ENCODE results near the gene NBPF4.
"Not testable (repeated sequence)": the region's sequence is repeated elsewhere in the genome, so short reads cannot be mapped to it uniquely, and the experiment has no call there.

NBPF4 gene, protein sequence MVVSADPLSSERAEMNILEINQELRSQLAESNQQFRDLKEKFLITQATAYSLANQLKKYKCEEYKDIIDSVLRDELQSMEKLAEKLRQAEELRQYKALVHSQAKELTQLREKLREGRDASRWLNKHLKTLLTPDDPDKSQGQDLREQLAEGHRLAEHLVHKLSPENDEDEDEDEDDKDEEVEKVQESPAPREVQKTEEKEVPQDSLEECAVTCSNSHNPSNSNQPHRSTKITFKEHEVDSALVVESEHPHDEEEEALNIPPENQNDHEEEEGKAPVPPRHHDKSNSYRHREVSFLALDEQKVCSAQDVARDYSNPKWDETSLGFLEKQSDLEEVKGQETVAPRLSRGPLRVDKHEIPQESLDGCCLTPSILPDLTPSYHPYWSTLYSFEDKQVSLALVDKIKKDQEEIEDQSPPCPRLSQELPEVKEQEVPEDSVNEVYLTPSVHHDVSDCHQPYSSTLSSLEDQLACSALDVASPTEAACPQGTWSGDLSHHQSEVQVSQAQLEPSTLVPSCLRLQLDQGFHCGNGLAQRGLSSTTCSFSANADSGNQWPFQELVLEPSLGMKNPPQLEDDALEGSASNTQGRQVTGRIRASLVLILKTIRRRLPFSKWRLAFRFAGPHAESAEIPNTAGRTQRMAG

GRCh38 chr1:108243976-108244375, at the start of gene NBPF4:
Gene NBPF4 (minus strand): TSS chr1:108244076. CDS start chr1:108243761, 315 bp downstream.
- not testable (repeated sequence) for DNase-seq

- not testable (repeated sequence) for DNase-seq
These were observed 38.8 kb upstream of the NBPF4 start for GRCh38 chr1:108282528-108283257.

- not testable (repeated sequence) for DNase-seq
These were observed 28.8 kb upstream of the NBPF4 start for GRCh38 chr1:108272485-108273327.

DNA sequence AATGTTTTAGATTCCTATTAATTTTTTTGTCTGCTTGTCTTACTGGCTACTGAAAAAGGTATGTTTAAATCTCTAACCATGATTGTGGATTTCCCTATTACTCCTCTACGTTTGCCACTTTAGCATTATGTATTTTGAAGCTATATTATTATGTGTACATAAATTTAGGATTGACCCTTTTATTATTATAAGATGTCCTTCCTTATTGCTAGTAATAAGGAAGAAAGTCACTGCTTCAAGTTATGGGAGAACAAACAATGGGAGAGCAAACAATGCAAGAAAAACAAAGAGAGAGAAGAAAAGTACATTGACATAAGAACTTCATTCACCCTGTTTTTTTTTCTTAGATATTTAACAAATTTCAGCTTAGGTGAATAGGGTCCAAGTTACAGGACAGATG, 23.2 kb upstream of the NBPF4 start:
- not testable (repeated sequence) for DNase-seq

DNA sequence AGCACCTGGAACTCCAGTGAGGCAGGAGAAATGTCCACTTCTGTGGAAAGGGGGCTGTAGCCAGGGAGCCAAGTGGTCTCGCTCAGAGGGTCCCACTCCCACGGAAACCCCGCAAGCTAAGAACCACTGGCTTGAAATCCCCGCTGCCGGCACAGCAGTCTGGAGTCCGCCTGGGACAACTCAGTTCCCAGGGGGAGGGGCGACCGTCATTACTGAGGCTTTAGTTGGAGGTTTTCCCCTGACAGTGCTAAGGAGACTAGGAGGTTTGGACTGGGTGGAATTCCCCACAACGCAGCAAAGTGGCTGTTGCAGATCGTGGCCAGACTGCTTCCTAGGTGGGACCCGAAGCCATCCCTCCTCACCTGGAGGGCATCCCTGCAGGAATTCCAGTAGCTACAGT, 18.1 kb upstream of the NBPF4 start:
- not testable (repeated sequence) for DNase-seq

- not testable (repeated sequence) for DNase-seq
These were observed 17.6 kb upstream of the NBPF4 start for GRCh38 chr1:108261519-108261918.

DNA sequence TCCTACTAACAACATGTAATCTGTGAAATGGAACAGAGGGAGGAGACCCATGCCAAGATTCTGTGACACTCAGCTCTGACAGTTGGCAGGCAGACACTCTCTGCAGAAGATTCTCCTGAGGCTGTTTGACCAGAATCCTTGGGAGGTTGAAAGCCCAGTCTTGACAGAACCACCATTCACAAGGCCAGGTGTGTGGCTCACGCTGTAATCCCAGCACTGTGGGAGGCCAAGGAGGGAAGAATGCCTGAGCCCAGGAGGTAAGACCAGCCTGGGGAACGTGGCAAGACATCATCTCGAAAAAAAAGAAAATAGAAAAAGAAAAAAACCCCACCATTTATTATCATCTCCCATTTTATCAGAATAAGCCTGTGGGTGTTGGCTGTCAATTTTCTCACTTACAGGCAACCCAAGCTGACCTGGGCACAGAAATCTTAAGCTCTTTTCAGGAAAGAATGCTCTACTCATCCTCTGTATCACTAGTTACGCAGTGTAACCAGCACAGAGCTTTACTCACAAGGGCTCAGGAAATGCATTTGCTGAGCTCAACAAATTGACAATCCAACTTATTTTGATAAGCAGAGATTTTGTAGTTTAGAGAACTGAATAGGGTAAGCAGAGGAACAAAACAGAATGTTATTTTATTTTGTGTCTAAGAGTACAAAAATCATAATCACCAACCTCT, 16.8 kb upstream of the NBPF4 start:
- DNase-seq, result not testable (repeated sequence)

DNA sequence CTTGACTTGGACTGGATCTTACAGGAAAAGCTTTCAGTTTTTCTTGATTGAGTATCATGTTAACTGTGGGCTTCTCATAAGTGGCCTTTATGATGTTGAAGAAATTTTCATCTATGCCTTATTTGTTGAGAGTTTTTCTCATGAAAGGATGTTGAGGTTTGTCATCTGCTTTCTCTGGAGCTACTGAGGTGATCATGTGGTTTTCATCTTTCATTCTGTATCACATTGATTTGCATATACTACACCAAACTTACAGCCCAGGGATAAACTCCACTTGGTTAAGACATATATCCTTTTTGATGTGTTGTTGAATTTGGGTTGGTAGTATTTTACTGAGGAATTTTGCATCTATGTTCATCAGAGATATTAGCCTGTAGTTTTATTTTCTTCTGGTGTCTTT, 11.6 kb upstream of the NBPF4 start:
- not testable (repeated sequence) for DNase-seq

GRCh38 chr1:108239426-108239825, 4.5 kb downstream of the NBPF4 start:
- not testable (repeated sequence) for DNase-seq

GRCh38 chr1:108235308-108235707, 8.6 kb downstream of the NBPF4 start:
- DNase-seq, result not testable (repeated sequence)

DNA sequence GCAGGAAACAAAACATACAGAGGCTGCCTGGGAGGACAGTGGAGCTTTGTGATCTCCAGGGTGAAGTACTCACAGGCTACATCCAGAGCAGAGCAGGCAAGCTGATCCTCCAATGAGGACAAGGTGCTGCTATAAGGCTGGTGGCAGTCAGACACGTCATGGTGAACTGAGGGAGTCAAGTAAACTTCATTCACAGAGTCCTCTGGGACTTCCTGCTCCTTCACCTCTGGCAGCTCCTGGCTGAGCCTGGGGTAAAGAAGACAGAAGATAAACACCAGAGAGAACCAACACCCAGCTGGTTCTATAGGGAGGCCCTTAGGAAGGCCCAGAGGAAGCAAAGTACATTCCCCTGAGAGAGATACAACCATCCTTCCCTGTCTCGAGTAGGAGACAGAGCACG, 11.7 kb downstream of the NBPF4 start:
- not testable (repeated sequence) for DNase-seq

- DNase-seq, result not testable (repeated sequence)
These were observed 13.9 kb downstream of the NBPF4 start for GRCh38 chr1:108229976-108230375.

DNA sequence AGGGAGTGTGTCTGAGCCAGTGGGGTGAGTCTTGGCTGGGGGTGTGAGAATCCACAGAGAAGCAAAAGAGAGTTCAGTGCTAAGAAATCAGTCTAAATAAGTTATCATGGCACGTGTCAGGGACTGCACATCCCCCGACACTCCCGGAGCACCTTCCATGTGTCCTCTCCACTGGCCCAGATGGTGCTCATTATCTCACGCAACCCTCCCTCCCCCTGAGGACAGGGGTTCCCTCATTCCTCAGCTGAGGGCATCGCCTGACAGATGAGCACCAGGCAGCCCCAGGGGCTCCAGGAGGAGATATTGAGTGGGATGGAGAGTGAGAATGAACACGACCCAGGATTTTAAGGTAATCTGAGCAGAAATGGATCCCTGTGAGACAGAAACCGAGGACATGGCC, 16.1 kb downstream of the NBPF4 start:
- DNase-seq, result not testable (repeated sequence)

DNA sequence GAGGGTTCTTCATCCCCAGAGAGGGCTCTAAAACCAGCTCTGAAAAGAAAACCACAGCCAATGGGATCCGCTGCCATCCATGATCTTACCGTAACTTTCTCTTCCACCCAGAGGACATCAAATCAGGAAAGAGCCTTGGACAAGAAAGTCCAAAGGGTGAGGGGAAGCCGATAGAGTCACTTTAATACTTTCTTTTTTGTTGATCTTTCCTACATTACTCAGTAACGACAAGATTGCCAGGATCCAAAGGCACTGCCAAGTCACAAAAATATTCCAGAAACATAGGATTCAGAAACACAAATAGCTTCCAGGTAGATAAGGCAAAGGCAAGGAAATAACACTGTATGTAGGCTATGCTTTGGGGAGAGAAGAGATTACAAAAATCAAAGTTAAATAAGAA, 17.0 kb downstream of the NBPF4 start:
- DNase-seq, result not testable (repeated sequence)

- DNase-seq, result not testable (repeated sequence)
These were observed 20.6 kb downstream of the NBPF4 start for GRCh38 chr1:108223226-108223625.

GRCh38 chr1:108217515-108218174, 26.2 kb downstream of the NBPF4 start:
- DNase-seq, result not testable (repeated sequence)

DNA sequence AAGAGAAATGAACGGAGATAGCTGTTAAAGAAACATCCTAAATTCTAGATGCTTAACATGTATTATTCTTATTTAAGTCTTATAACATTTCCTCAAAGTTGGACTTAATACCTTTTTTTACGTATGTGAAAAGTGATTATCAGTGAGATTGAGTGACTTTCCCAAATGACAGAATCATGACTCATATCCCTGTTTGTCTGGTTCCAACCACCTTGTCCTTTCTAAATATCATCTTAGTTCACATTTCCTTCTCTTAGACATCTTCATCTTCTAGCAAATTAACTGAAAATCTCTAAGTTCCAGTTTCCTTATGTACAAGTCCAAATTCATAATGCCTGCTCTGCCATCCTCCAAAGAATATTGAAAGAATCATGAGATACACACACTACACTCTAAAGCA, 26.9 kb downstream of the NBPF4 start:
- DNase-seq, result not testable (repeated sequence)

DNA sequence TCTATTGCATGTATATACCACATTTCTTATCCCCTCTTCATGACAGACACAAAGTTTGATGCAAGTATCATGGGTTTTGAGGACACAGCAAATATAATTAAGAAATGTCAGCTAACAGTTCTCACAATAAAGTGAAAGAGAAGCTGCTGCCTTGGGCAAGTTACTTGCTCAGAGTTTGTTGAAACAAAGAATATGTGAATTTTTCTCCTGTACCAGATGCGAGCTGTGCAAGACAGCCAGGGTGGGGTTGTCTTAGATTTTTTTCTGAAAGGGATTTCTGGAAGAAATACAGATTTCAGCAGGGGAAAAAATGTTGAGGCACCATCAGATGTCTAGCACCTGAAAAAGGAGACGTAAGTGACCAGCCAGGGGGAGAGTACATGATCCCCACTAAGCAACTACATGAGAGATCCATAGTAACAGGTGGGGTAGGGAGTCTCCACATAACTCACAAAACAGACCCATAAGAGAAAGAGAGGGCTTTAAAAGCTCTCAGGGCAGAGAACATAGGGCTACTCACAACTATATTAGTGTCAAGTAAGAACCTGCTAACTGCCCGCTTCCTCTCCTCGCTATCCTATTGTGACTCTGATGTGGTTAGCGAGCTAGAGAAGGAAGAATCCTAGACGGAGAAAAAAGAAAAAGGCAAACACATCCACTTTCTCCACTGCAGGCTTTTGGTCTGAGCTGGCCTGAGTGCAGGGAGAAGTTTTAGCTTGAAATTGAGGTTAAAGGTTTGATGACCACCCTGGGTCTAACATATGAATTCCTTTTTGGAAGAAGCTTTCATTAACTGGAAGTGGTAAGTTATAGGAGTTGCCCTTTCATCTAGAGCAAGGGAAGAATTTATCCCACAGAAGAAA, 27.6 kb downstream of the NBPF4 start:
- DNase-seq, result not testable (repeated sequence)

DNA sequence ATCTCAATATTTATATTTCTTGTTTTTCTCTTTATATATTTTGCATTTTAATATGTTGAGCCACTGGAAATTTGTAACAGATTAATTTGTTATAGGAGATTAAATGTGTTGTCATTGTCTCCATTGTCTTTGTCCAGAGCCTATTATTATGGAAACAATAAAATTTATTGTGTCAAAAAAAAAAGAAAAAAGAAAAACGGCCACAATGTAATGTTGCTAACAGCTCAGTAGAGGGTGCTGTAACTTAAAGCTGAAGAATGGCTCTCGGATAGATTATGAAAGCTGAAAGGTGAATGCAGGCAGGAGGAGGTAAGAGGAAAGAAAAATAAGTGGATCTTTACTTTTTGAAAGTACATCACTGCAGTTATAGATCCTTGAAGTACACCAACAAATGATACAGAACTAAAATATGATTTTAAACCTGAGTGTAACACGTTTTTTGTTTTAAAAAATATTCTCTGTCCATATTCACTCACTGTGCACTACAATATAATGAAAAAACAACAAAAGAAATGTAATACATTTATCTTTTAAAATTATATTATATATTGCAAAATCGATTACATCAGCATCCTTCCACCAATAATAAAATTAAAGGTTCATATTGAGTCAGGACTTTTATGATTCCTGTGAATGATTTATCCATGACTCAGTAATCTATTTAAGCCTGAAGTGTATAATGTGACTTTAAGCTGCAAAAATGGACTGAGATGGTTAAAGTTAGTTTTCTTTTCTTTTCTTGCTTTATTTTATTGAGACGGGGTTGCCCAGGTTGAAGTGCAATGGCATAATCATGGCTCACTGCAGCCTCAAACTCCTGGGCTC, 29.0 kb downstream of the NBPF4 start:
- DNase-seq, result peak in 1 of 2 experiments; percentile 9

All from NCI-H1930 (cell line).